HL-60 (cell line): ENCODE results near the gene DPY19L1.

Experiments used
- DNase-seq, 2 experiments: peaks; one replicate each; pipeline ENCODE4 v3.0.0-alpha.2; 2010 to 2020; ENCODE audit warnings: low read depth in 1 of 2, low spot score in 1 of 2
- H3K27ac ChIP-seq: fragments of 250-450 bp; sonication (Bioruptor Pico); replicated peaks from 2 replicates; pipeline ENCODE4 v1.5.1; 2020; ENCODE audit warnings: mild to moderate bottlenecking, moderate library complexity
- H3K27me3 ChIP-seq: fragments of 250-450 bp; sonication (Bioruptor Pico); 2 replicates; pipeline ENCODE4 v1.5.1; 2021; ENCODE audit warnings: mild to moderate bottlenecking, moderate library complexity; ENCODE audit not compliant: insufficient read depth, poor library complexity, severe bottlenecking
- H3K4me3 ChIP-seq: replicated peaks from 2 replicates; pipeline ENCODE4 v1.5.1; 2011; ENCODE audit warnings: mild to moderate bottlenecking, control low read depth, low read length; ENCODE audit not compliant: insufficient read depth
- CTCF ChIP-seq: IDR thresholded peaks from one replicate; pipeline ENCODE4 v1.5.1; 2011; ENCODE audit warnings: low read length, control low read depth, inconsistent platforms; ENCODE audit not compliant: insufficient read depth
- GABPA ChIP-seq: IDR thresholded peaks from 2 replicates; pipeline ENCODE4 v1.6.1; 2012; ENCODE audit warnings: low read depth
- POLR2AphosphoS5 ChIP-seq: IDR thresholded peaks from 2 replicates; pipeline ENCODE4 v1.6.1; 2012; ENCODE audit warnings: low read depth
- SPI1 ChIP-seq: IDR thresholded peaks from 2 replicates; pipeline ENCODE4 v1.6.1; 2012; ENCODE audit warnings: low read depth, mild to moderate bottlenecking, borderline replicate concordance
- TF ChIP-seq, protein P1 (sequence below): IDR thresholded peaks from 2 replicates; pipeline ENCODE4 v1.6.1; 2012; ENCODE audit warnings: low read depth; ENCODE audit not compliant: insufficient replicate concordance

DPY19L1 gene

DNA sequence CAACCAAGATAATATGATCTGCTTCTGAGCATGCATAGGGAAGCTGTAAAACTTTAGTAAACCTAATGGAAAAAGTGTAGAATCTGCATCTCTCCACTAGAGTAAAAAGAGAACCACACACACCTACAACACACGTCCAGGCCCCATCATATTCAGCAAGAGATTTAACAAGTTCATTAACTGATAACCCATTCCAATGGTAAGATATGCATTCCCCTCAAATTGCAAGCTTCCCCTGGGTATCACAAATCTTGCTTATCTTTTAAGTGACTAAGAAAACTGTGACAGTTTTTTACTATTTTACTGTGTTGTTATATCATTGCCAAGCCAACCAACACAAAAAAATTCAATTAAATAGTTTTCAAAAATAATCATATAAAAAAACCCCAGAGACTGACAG lies 8.0 kb downstream of the DPY19L1 start:
- TF ChIP-seq CTCF (no peak), GABPA (no peak), POLR2AphosphoS5 (no peak), SPI1 (no peak)
- TF ChIP-seq, protein P1, sequence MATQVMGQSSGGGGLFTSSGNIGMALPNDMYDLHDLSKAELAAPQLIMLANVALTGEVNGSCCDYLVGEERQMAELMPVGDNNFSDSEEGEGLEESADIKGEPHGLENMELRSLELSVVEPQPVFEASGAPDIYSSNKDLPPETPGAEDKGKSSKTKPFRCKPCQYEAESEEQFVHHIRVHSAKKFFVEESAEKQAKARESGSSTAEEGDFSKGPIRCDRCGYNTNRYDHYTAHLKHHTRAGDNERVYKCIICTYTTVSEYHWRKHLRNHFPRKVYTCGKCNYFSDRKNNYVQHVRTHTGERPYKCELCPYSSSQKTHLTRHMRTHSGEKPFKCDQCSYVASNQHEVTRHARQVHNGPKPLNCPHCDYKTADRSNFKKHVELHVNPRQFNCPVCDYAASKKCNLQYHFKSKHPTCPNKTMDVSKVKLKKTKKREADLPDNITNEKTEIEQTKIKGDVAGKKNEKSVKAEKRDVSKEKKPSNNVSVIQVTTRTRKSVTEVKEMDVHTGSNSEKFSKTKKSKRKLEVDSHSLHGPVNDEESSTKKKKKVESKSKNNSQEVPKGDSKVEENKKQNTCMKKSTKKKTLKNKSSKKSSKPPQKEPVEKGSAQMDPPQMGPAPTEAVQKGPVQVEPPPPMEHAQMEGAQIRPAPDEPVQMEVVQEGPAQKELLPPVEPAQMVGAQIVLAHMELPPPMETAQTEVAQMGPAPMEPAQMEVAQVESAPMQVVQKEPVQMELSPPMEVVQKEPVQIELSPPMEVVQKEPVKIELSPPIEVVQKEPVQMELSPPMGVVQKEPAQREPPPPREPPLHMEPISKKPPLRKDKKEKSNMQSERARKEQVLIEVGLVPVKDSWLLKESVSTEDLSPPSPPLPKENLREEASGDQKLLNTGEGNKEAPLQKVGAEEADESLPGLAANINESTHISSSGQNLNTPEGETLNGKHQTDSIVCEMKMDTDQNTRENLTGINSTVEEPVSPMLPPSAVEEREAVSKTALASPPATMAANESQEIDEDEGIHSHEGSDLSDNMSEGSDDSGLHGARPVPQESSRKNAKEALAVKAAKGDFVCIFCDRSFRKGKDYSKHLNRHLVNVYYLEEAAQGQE: no peak
- no peaks in the 10 kb centered on the region for H3K27me3 ChIP-seq
- DNase-seq: no peak

DNA sequence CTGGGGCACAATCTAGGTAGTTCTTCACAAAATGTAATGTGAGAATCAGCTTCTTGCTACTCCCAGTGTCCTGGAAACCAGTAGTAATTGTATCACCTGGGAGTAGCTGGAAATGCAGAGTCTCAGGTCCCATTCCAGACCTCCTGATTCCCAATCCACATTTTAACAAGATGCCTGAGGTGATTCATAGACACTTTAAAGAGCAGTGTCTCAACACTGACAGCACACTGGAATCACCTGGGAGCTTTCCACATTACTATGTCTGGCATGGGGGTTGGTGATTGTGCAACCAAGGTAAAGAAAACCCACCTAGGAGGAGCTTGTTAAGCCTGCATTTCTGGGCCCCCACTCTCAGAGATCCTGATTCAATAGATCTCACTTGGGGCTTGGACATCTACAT lies 11.1 kb downstream of the DPY19L1 start:
- Histone ChIP-seq H3K27me3 (no peaks in the 10 kb centered on the region), H3K27ac (no peak overlapping the region), H3K4me3 (no peak overlapping the region)
- no peak for TF ChIP-seq GABPA
- no peak for TF ChIP-seq POLR2AphosphoS5
- TF ChIP-seq, protein P1: no peak
- no peak for TF ChIP-seq SPI1
- no peak for TF ChIP-seq CTCF
- DNase-seq: no peak

More for the DNA sequence above, 8.0 kb downstream of the DPY19L1 start:
- H3K4me3 ChIP-seq: no peak overlapping the region
- no peak overlapping the region for H3K27ac ChIP-seq

DNA sequence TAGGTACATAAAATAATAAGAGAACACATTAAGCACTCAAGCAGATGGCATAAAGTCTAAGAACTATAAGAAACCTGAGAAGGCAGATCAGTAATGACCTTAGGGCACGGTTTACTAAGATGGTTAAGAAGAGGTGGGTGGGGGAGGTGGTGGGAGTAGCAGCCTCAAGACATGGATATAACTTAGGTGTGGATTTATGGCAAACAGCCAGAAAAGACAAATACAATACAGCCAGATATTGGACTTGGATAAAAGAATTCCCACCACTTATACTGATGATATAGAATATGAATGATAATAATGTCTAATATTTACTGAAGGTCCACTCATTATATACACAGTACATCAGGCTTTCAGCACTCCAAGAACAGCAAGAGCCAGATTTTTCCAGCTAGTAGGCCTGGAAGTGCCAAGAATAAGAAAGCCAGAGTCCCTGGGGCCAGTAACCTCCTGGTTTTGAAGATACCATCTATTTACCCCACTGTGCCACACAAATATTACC lies 11.9 kb downstream of the DPY19L1 start:
- TF ChIP-seq CTCF (no peak), SPI1 (no peak), GABPA (no peak), POLR2AphosphoS5 (no peak)
- TF ChIP-seq, protein P1: no peak
- no peak for DNase-seq
- H3K27ac ChIP-seq: no peak overlapping the region
- no peaks in the 10 kb centered on the region for H3K27me3 ChIP-seq
- H3K4me3 ChIP-seq: no peak overlapping the region
